SK-MEL-5 (cell line): ENCODE data around the gene FBXW4. TPM values are rescaled to one million over a fixed set of nuclear protein-coding genes. Genes with fewer than 3 reads are reported as not detected.
A peak's percentile ranks its signal among the peaks of the same experiment; 100 is the strongest.

Experiments
- DNase-seq: peaks from one replicate; pipeline ENCODE4 v3.0.0-alpha.2; 2016; ENCODE audit warnings: low read depth, low spot score
- in situ Hi-C: cut with HindIII; loops from 2 replicates; pipeline ENCODE4 v1.10.0; 2016; ENCODE audit warnings: low sequenced_read_pairs, high pct_unique_total_duplicates, low pct_unique_long_range_greater_than_20kb
- total RNA-seq: library from RNA; depleted of rRNA; stranded (reverse); fragments of >200 nt; shearing (Covaris generic); gene quantifications from 2 replicates; pipeline ENCODE4 v1.2.3, GENCODE V29; 2014

Gene FBXW4
- total RNA-seq, 1 experiment from 2014 or later, result 6.8 TPM

- no peak for DNase-seq
- in situ Hi-C loops, result no loop called here
Observed at GRCh38 chr10:101671453-101671852, 23.5 kb downstream of the FBXW4 start.

DNA sequence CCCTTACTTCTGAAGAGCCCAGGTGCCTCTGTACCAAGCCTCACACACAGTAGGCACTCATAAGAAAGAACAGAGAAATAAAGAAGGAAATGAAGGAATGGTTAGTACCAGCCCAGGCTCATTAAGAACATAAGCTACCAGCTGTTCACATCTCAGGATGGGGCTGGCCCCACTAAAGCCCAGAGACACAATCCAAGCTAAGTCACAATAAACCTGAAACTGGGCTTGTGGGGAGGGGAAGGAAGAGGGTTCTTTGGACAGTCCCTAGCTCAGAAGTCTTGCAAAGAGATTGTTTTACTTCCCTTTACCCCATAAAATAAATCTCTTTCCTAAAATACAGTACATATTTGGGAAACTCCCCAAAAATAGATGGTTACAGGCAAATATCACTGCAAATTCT, 24.3 kb downstream of the FBXW4 start:
- in situ Hi-C loops, result no loop called here
- no peak for DNase-seq

DNA sequence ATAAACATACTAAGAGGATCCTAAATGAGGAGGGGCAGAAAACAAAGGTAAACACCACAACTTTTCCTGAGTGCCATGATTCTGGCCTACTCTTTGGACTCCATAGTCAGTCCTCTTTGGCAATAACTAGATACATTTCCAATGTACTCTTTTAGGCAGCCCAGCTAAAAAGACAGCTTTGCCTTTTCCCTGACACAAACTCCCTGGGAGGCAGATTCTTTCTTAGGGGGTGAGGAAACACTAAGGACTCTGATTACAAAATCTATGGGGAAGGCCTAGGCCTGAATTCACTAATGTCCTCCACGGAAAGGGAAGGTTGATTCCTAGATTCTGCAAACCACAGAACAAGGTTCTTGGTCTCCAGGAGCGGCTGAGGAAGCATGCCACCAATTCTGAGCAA, 25.8 kb downstream of the FBXW4 start:
- no peak for DNase-seq
- in situ Hi-C loops, result no loop called here

DNA sequence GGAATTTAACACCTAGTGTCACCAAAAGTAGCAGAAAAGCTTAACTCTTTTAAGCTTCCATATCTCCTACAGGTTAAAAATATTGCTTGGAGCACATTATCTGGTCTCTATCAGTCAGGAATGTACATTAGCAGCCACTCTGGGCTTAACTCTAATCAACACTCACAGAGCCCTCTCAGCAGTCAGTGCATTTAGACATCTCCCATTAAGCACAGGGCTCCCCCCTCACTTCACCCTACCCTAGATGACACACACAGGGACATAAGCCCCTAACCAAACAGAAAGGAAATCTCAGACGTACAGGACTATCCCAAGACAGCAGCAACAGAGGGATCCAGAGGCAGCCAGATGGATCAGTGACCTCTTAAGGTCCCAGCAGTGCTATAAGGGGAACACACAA, 26.4 kb downstream of the FBXW4 start:
- no peak for DNase-seq

DNA sequence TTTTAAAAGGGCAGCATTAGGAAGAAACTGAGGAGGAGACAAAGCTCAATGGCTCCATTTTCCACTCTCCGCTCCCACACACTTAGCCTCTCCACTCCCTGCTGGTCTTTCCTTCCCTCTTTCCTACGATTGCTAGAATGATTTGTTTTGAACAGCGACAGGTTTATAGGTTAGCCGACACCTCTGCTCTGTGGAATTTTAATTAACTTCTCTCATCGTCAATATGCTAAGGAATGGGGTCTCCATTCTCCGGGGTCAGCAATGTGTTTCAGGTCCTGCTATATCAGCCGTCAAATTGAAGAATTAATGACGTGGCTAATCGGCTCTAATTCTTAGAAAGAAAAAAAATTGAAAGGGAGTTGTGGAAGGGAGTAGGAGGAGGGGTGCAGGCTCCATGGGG, 28.9 kb downstream of the FBXW4 start:
- no peak for DNase-seq
- in situ Hi-C loops, result no loop called here

More for the DNA sequence above, 26.4 kb downstream of the FBXW4 start:
- in situ Hi-C loops, result no loop called here

DNA sequence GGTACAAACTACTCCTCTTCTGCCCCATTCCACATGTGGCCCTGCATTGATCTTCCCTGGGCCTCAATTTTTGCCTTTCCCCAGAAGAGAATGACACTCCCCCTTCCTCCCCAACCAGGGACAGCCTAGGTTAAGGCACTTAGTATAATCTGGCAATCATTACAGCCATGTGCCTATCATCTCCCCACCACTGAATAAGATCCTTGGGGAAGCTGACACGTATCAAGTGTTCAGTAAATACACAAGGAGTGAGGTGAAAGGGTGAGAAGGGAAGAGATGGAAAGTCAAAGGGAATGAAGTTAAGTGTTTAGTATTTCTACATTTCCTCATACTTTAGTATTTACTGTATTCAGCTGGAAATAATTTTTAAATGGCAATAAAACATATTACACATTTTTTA, 31.9 kb downstream of the FBXW4 start:
- DNase-seq, result no peak
- in situ Hi-C loops, result no loop called here

- no peak for DNase-seq
- in situ Hi-C loops, result no loop called here
Observed at GRCh38 chr10:101660256-101660655, 34.7 kb downstream of the FBXW4 start.

DNA sequence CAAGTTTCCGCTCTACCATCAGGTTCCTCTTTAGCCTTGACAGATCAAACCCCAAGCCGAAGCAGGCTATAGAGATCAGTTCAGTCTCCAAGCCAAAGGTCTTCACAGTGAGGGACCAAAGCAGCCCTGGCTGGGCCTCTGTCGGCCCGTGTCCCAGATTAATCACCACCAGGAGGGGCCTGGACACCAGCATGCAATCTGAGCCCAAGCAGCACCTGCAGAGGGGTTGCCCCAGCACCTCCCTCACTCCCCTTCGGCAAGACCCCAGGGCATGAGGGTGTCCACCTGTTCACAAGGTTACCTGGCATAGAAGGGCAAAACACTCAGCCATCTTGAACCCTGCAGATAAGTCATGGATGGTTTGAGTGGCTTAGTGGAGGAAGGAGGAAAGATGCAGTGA, 36.0 kb downstream of the FBXW4 start:
- DNase-seq, result no peak

GRCh38 chr10:101656890-101657289, 38.1 kb downstream of the FBXW4 start:
- in situ Hi-C loops, result no loop called here
- no peak for DNase-seq

More for the DNA sequence above, 36.0 kb downstream of the FBXW4 start:
- in situ Hi-C loops, result no loop called here

DNA sequence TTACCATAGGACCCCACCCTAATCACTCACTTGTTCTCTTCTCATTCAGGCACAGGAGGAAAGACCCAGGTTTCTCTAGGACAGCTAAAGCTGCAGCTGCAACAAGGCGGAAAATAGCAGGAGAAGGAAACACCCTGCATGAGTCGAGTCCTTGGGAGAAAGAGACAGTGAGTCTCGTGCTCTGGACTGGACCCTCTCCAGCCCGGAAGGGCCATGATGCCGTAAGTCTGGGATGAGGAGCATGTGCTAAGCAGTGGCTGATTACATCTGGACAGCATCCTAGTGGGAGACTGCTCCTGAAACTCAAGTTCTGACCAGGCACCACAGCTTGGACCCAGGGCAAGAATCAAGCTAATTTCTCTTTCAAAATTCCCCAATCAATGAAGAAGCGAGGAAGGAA, 39.4 kb downstream of the FBXW4 start:
- DNase-seq, result no peak
- in situ Hi-C loops, result no loop called here

DNA sequence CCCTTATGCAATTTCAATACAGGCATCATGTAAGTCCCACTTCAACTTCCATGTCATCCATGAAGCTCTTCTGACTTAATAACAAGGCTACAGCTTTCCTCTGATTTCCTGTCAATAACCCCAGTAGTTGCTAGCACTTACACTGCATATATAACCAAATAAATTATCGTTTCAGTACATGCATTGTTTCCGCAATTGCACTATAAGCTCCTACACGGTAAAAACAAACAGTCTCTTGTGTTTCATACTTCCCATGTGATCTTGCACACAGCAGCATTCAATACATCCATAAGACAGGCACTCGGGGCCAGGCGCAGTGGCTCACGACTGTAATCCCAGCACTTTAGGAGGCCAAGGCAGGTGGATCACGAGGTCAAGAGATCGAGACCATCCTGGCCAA, 41.4 kb downstream of the FBXW4 start:
- peak; percentile 85 for DNase-seq

GRCh38 chr10:101651336-101651735, 43.6 kb downstream of the FBXW4 start:
- DNase-seq, result no peak
- in situ Hi-C loops, result no loop called here

More for the DNA sequence above, 41.4 kb downstream of the FBXW4 start:
- in situ Hi-C loops, result no loop called here

- no peak for DNase-seq
- in situ Hi-C loops, result no loop called here
Observed at GRCh38 chr10:101650863-101651262, 44.1 kb downstream of the FBXW4 start.

- DNase-seq, result no peak
- in situ Hi-C loops, result no loop called here
Observed at GRCh38 chr10:101649525-101650085, 45.4 kb downstream of the FBXW4 start.

DNA sequence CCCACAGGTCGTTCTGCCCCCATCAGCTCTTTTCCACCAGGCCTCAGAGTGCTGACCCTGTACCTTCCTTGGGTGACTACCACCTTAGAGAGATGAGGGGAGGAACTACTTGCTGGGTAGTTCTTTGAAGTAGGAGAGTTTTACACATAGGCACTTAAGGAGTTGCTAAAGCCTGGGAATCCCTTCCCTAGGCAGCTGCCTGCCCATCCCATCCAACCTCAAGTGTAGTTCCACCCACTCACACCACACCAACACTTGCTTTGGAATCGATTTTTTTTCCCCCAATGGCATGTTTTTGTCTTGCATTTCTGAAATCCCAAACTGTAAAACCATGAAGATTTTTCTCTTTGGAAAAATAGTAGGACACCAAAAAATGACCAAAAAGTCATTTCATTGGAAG, 47.7 kb downstream of the FBXW4 start:
- DNase-seq, result no peak
- in situ Hi-C loops, result no loop called here

DNA sequence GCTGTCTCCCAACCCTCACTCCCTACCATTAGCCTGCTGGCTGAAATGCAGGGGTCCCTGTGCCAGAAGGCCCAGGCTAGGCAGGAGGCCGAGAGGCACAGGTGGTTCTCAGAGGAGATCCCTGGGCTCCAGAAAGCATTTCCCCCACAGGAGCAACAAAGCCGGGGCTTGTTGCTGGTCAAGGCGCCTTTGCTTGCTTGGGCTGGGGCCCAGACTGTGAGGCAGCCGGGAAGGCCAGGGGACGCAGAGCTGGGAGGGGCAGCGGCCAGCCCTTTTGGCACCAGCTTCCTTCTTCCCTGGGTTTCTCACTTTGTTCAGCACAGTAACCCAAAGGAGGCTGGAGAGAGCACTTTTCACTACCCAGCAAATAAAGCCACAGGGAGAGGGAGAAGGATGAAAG, 48.6 kb downstream of the FBXW4 start:
- in situ Hi-C loops, result no loop called here
- no peak for DNase-seq

DNA sequence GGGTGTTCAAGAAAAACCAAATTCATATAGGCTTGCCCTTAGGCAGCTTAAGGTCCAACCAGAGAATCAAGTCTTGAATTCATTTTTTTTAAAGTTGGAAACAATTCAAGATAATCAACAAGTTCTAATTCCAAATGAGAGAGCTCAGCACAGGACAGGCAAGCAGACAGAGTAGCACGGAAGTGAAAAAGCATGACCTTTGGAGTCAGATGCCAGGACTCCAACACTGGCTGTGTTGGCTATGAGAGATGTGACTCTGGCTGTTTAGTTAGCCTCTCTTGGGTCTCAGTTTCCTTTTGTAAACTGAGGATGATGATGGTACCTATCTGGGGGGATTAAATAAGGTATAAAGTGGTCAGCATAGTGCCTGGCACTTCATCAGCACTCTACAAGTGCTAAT, 49.3 kb downstream of the FBXW4 start:
- in situ Hi-C loops, result no loop called here

GRCh38 chr10:101644002-101644401, 51.0 kb downstream of the FBXW4 start:
- in situ Hi-C loops, result no loop called here

More for the DNA sequence above, 49.3 kb downstream of the FBXW4 start:
- DNase-seq, result no peak

GRCh38 chr10:101643546-101643945, 51.4 kb downstream of the FBXW4 start:
- no peak for DNase-seq
- in situ Hi-C loops, result no loop called here

More at GRCh38 chr10:101644002-101644401, 51.0 kb downstream of the FBXW4 start:
- DNase-seq, result no peak
